ENCODE results near the gene HOXA5. TPM values are rescaled to one million over a fixed set of nuclear protein-coding genes. Genes with fewer than 3 reads are reported as not detected.

HOXA5 gene
- total RNA-seq, 1 experiment from 2014 or later = not detected

DNA sequence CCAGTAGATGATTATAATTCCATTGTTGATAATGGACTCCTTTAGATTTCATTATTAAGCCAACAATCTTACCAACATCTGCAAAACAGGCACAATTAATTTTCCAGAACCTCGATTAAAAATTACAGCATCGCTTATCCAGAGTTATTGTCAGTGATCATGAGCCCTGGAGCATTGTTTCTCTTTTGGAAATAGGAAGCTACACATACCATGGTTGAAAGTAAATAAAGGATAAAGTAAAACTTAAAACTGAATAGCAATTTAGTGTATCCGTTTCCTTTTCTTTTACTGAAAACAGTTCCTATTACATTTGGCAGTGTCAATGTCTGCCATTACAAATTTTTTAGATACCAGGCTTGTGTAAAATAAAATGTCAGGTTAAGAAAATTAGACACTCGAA is 31.1 kb downstream of the HOXA5 start:
- H3K9ac ChIP-seq (ENCODE audit: extremely low read depth, insufficient read length, low read length) = no peak overlapping the region
- peaks cover 0 to 3% of the 10 kb centered on the region in 2 experiments; a peak in 3 of 5 replicates for H3K9me3 Mint-ChIP-seq
- H4K8ac ChIP-seq (replicated peaks; ENCODE audit: insufficient read length, low read depth, low read length) = no peak overlapping the region
- H3K27ac Mint-ChIP-seq = no peak overlapping the region
- H2BK5ac ChIP-seq (ENCODE audit: insufficient read length, low read length) = no peak overlapping the region
- H3K23me2 ChIP-seq (ENCODE audit: insufficient read length, low read depth, low read length, poor library complexity, severe bottlenecking) = peaks cover 3% of the 10 kb centered on the region
- H2AK5ac ChIP-seq (ENCODE audit: insufficient read length, low read length) = no peak overlapping the region
- no CpG with 5 or more reads among the region's 4 CpGs for WGBS (ENCODE audit: extremely low coverage, insufficient read length, low lambda C conversion rate)
- H2BK12ac ChIP-seq (ENCODE audit: insufficient read length, low read depth, low read length) = no peak overlapping the region
- no peak overlapping the region for H4K91ac ChIP-seq (ENCODE audit: insufficient read length, low read depth, low read length)
- no peak overlapping the region for H2AFZ ChIP-seq (ENCODE audit: low read length)
- H3K27me3 Mint-ChIP-seq (ENCODE audit: low read depth) = peaks cover 98% of the 10 kb centered on the region
- no peak overlapping the region for H3K4ac ChIP-seq (ENCODE audit: low read depth, low read length)
- H3K9me3 ChIP-seq (ENCODE audit: control insufficient read depth, low read depth, low read length) = no peaks in the 10 kb centered on the region
- H3K4me2 ChIP-seq (ENCODE audit: insufficient read depth, insufficient read length, low read length) = no peak overlapping the region
- H3K14ac ChIP-seq (ENCODE audit: insufficient read depth, low read length) = no peak overlapping the region
- DNase-seq = no peak
- H2BK120ac ChIP-seq (ENCODE audit: low read depth, low read length, poor library complexity, severe bottlenecking) = no peak overlapping the region
- no peak overlapping the region for H3K23ac ChIP-seq (ENCODE audit: insufficient read length, low read depth, low read length)
- no peak overlapping the region for H3K18ac ChIP-seq (ENCODE audit: insufficient read length, low read depth, low read length)
- H3K4me1 ChIP-seq (ENCODE audit: insufficient read depth, low read length) = no peaks in the 10 kb centered on the region
- H4K5ac ChIP-seq (ENCODE audit: insufficient read length, low read depth, low read length) = no peak overlapping the region
- TF ChIP-seq, protein P1, sequence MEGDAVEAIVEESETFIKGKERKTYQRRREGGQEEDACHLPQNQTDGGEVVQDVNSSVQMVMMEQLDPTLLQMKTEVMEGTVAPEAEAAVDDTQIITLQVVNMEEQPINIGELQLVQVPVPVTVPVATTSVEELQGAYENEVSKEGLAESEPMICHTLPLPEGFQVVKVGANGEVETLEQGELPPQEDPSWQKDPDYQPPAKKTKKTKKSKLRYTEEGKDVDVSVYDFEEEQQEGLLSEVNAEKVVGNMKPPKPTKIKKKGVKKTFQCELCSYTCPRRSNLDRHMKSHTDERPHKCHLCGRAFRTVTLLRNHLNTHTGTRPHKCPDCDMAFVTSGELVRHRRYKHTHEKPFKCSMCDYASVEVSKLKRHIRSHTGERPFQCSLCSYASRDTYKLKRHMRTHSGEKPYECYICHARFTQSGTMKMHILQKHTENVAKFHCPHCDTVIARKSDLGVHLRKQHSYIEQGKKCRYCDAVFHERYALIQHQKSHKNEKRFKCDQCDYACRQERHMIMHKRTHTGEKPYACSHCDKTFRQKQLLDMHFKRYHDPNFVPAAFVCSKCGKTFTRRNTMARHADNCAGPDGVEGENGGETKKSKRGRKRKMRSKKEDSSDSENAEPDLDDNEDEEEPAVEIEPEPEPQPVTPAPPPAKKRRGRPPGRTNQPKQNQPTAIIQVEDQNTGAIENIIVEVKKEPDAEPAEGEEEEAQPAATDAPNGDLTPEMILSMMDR (conservative IDR thresholded peaks at IDR 0.05) = no peak
- H2BK15ac ChIP-seq (ENCODE audit: low read depth, low read length) = no peak overlapping the region
- H4K20me1 ChIP-seq (ENCODE audit: control insufficient read depth, insufficient read depth, insufficient read length) = peaks cover 2% of the 10 kb centered on the region
- no peak overlapping the region for H2BK20ac ChIP-seq (ENCODE audit: low read depth, low read length, poor library complexity, severe bottlenecking)
- H3K27me3 ChIP-seq (ENCODE audit: insufficient read depth, low read length) = peaks cover 96% of the 10 kb centered on the region
- H3T11ph ChIP-seq (ENCODE audit: low read length) = no peak overlapping the region
- H3K4me3 Mint-ChIP-seq = no peak overlapping the region
- no peaks in the 10 kb centered on the region; a peak in 1 of 7 replicates for H3K36me3 Mint-ChIP-seq (ENCODE audit: insufficient read depth in 1 of 3, low read depth in 3 of 3)
- H3K56ac ChIP-seq (ENCODE audit: insufficient read length, low read depth, low read length) = no peak overlapping the region
- peaks cover 10 to 19% of the 10 kb centered on the region in 2 experiments for H3K4me1 Mint-ChIP-seq
- H3K79me1 ChIP-seq (ENCODE audit: insufficient read depth, low read depth, low read length, poor library complexity, severe bottlenecking) = no peaks in the 10 kb centered on the region
- H3K27ac ChIP-seq (ENCODE audit: insufficient read length, low read depth, low read length) = no peak overlapping the region
- no peaks in the 10 kb centered on the region for H3K79me2 ChIP-seq (ENCODE audit: insufficient read depth, low read length)

Data from H9 (cell line).